Germinal center (tissue), 1 donor: ENCODE results near the gene NUMBL.

Experiments used
- DNase-seq: peaks from one replicate; pipeline ENCODE4 v3.0.0; 2012; ENCODE audit warnings: mixed read lengths, low spot score

Gene NUMBL

GRCh38 chr19:40716031-40716481 is 25.6 kb upstream of the NUMBL start:
- peak; percentile 33 for DNase-seq

GRCh38 chr19:40714441-40715299 is 24.2 kb upstream of the NUMBL start:
- peak; percentile 96 for DNase-seq

- no peak for DNase-seq
Observed at GRCh38 chr19:40713939-40714338, 23.5 kb upstream of the NUMBL start.

- no peak for DNase-seq
Observed at GRCh38 chr19:40709817-40710216, 19.4 kb upstream of the NUMBL start.

GRCh38 chr19:40707615-40708014 is 17.2 kb upstream of the NUMBL start:
- no peak for DNase-seq

GRCh38 chr19:40705950-40706619 is 15.6 kb upstream of the NUMBL start:
- no peak for DNase-seq

GRCh38 chr19:40705362-40705651 is 14.9 kb upstream of the NUMBL start:
- no peak for DNase-seq

GRCh38 chr19:40704491-40705361 is 14.3 kb upstream of the NUMBL start:
- no peak for DNase-seq

- DNase-seq: no peak
Observed at GRCh38 chr19:40703029-40703755, 12.7 kb upstream of the NUMBL start.

- no peak for DNase-seq
Observed at GRCh38 chr19:40702337-40703012, 12.0 kb upstream of the NUMBL start.

GRCh38 chr19:40701758-40702157 is 11.3 kb upstream of the NUMBL start:
- DNase-seq: no peak

- no peak for DNase-seq
Observed at GRCh38 chr19:40700083-40700482, 9.6 kb upstream of the NUMBL start.

- DNase-seq: no peak
Observed at GRCh38 chr19:40697007-40697406, 6.6 kb upstream of the NUMBL start.

- no peak for DNase-seq
Observed at GRCh38 chr19:40695881-40696280, 5.4 kb upstream of the NUMBL start.

GRCh38 chr19:40693896-40694295 is 3.4 kb upstream of the NUMBL start:
- DNase-seq: no peak

- no peak for DNase-seq
Observed at GRCh38 chr19:40693150-40693788, 2.8 kb upstream of the NUMBL start.

- no peak for DNase-seq
Observed at GRCh38 chr19:40692212-40692551, 1.7 kb upstream of the NUMBL start.

GRCh38 chr19:40691421-40692211 is 1.2 kb upstream of the NUMBL start:
- peak; percentile 30 for DNase-seq

GRCh38 chr19:40690693-40691420 is 406 bp upstream of the NUMBL start:
- peak; percentile 96 for DNase-seq
